ENCODE measurements around the gene CDKN1C. TPM values are rescaled to one million over a fixed set of nuclear protein-coding genes. Genes with fewer than 3 reads are reported as not detected.

CDKN1C gene
- total and polyA plus RNA-seq, 2 experiments from 2014 or later = 470 to 526 TPM

DNA sequence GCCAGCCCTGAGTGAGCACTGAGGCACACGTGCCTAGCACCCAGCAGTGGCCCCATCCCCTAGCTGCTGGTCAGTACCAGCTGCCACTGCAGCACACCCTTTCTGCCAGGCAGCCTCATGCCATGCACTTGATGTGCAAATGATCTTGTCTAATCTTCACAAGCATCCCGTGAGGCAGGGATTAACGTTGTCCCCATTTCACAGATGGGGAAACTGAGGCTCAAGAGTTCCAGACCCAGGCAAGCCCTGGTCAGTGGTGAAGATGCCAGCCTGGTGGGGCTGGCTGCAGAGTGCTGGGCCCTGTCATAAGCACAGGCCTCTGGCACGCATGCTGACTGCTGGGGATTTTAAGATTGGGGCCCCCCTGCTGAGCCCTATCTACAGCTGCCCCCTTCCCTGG lies 8.4 kb upstream of the CDKN1C start:
- peaks cover 22% of the 10 kb centered on the region for H3K4me1 ChIP-seq (ENCODE audit: insufficient read depth)
- no peak overlapping the region for H3K4me2 ChIP-seq
- 84% methylated on average over 4 of the region's 4 CpGs for WGBS (ENCODE audit: low lambda C conversion rate, missing lambda C conversion rate)
- H3K27me3 ChIP-seq = no peaks in the 10 kb centered on the region
- DNase-seq (ENCODE audit: low spot score) = no peak
- TF ChIP-seq EZH2phosphoT487 (IDR thresholded peaks at IDR 0.05; ENCODE audit: low read depth, severe bottlenecking, unreplicated experiment) (no peak), EZH2 (IDR thresholded peaks at IDR 0.05; ENCODE audit: borderline replicate concordance) (no peak)
- TF ChIP-seq, protein P1, sequence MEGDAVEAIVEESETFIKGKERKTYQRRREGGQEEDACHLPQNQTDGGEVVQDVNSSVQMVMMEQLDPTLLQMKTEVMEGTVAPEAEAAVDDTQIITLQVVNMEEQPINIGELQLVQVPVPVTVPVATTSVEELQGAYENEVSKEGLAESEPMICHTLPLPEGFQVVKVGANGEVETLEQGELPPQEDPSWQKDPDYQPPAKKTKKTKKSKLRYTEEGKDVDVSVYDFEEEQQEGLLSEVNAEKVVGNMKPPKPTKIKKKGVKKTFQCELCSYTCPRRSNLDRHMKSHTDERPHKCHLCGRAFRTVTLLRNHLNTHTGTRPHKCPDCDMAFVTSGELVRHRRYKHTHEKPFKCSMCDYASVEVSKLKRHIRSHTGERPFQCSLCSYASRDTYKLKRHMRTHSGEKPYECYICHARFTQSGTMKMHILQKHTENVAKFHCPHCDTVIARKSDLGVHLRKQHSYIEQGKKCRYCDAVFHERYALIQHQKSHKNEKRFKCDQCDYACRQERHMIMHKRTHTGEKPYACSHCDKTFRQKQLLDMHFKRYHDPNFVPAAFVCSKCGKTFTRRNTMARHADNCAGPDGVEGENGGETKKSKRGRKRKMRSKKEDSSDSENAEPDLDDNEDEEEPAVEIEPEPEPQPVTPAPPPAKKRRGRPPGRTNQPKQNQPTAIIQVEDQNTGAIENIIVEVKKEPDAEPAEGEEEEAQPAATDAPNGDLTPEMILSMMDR (IDR thresholded peaks at IDR 0.05; ENCODE audit: poor library complexity) = no peak
- H3K9me3 ChIP-seq (ENCODE audit: low read depth) = no peaks in the 10 kb centered on the region
- H3K4me3 ChIP-seq = no peak overlapping the region
- H3K36me3 ChIP-seq (replicated peaks; ENCODE audit: insufficient read depth, low read depth) = no peaks in the 10 kb centered on the region
- no peaks in the 10 kb centered on the region for H3K9me2 ChIP-seq (replicated peaks; ENCODE audit: insufficient read depth)
- no peak overlapping the region for H2AFZ ChIP-seq
- H3K27ac ChIP-seq = no peak overlapping the region
- H4K20me1 ChIP-seq (ENCODE audit: insufficient read depth, poor library complexity, severe bottlenecking) = no peaks in the 10 kb centered on the region
- no peaks in the 10 kb centered on the region for H3K79me2 ChIP-seq

DNA sequence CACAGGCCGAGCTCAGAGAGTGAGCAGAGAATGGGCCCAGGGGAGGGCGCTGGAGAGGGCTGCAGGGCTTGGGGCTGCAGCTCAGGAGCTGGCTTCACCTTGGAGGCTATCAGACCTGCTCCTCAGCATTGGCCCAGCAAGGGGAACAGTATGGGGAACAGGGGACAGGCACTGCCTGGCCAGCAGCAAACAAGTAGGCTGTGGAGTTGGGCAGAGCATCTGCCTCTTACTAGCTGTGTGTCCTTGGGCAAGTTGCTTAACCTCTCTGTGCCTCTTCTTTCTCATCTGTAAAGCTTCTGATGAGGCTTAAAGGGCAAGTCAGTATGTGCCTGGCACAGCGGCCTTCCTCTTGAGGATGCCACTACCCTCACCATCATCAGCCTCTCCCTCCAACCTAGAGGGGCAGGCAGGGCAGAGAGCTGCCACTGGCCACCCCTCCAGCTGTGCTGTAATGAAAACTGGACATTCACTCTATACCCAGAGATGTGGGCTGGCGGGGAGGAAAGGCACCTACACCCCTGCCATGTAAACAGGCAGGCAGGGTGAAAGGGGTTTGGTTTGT lies 7.5 kb upstream of the CDKN1C start:
- Histone ChIP-seq H4K20me1 (ENCODE audit: insufficient read depth, poor library complexity, severe bottlenecking) (no peaks in the 10 kb centered on the region), H2AFZ (peak overlapping the region; percentile 90), H3K27ac (peak overlapping the region; percentile 71), H3K4me2 (peak overlapping the region; percentile 87), H3K79me2 (no peaks in the 10 kb centered on the region), H3K9me2 (replicated peaks; ENCODE audit: insufficient read depth) (no peaks in the 10 kb centered on the region), H3K4me3 (no peak overlapping the region), H3K4me1 (ENCODE audit: insufficient read depth) (peaks cover 22% of the 10 kb centered on the region), H3K36me3 (replicated peaks; ENCODE audit: insufficient read depth, low read depth) (no peaks in the 10 kb centered on the region), H3K27me3 (no peaks in the 10 kb centered on the region), H3K9me3 (ENCODE audit: low read depth) (no peaks in the 10 kb centered on the region)
- WGBS (ENCODE audit: low lambda C conversion rate, missing lambda C conversion rate) = 77% methylated on average over 3 of the region's 4 CpGs
- peak; percentile 46 for DNase-seq (ENCODE audit: low spot score)
- TF ChIP-seq, protein P1 (IDR thresholded peaks at IDR 0.05; ENCODE audit: poor library complexity) = no peak
- TF ChIP-seq EZH2phosphoT487 (IDR thresholded peaks at IDR 0.05; ENCODE audit: low read depth, severe bottlenecking, unreplicated experiment) = no peak
- no peak for TF ChIP-seq EZH2 (IDR thresholded peaks at IDR 0.05; ENCODE audit: borderline replicate concordance)

DNA sequence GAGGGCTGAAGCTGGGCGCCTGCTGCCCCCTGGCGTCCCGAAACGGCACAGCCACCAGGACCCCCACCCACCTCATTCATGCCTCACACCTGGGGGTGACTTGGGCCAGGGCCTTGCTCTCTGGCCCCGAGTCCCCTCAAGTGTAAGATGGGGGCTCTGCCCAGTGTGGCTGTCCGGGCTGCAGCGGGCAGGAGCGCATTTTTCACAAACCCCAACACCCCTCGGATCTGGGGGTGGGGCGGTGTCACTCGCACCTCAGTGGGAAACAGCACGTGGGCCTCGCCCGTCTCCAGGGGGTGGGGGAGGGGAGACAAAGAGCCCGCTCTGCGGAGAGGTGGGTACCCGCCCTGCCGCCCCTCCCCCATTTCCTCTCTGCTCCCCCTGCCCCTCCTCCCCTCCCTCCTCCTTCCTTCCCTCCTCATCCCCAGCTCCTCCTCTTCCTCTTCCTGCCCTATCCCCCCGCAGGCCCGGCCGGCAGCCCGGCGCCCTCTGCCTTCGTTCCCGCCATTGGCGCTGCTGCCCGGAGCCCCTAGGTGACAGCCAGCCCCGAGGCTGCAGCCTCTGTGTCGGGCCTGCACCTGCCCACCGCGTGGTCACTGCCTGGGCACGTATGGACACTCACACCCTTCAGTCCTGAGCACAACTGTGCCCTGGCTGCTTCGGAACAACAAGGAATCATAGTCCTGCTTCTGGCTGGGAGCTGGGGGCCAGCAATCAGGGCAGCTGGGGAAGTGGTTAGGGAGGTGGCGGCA lies 6.8 kb upstream of the CDKN1C start:
- peak overlapping the region; percentile 90 for H2AFZ ChIP-seq
- H3K27ac ChIP-seq = peak overlapping the region; percentile 71
- no peaks in the 10 kb centered on the region for H3K27me3 ChIP-seq
- H3K9me3 ChIP-seq (ENCODE audit: low read depth) = no peaks in the 10 kb centered on the region
- H3K79me2 ChIP-seq = no peaks in the 10 kb centered on the region
- H3K36me3 ChIP-seq (replicated peaks; ENCODE audit: insufficient read depth, low read depth) = no peaks in the 10 kb centered on the region
- H4K20me1 ChIP-seq (ENCODE audit: insufficient read depth, poor library complexity, severe bottlenecking) = no peaks in the 10 kb centered on the region
- TF ChIP-seq, protein P1 (IDR thresholded peaks at IDR 0.05; ENCODE audit: poor library complexity) = peak; percentile 97
- no peak for TF ChIP-seq EZH2 (IDR thresholded peaks at IDR 0.05; ENCODE audit: borderline replicate concordance)
- H3K9me2 ChIP-seq (replicated peaks; ENCODE audit: insufficient read depth) = no peaks in the 10 kb centered on the region
- H3K4me2 ChIP-seq = peak overlapping the region; percentile 87
- peak; percentile 61 for DNase-seq (ENCODE audit: low spot score)
- 11% methylated on average over 22 of the region's 34 CpGs for WGBS (ENCODE audit: low lambda C conversion rate, missing lambda C conversion rate)
- H3K4me3 ChIP-seq = no peak overlapping the region
- peaks cover 22% of the 10 kb centered on the region for H3K4me1 ChIP-seq (ENCODE audit: insufficient read depth)

Data from hepatocyte (in vitro differentiated cells).